GM19193 (cell line): ENCODE data around the gene RAB11FIP4.

Source experiments
- POLR2A ChIP-seq: IDR thresholded peaks from 4 replicates; pipeline ENCODE4 v1.6.1; 2011; ENCODE audit not compliant: insufficient read depth, insufficient read length; ENCODE audit errors: extremely low read depth

RAB11FIP4 gene

DNA sequence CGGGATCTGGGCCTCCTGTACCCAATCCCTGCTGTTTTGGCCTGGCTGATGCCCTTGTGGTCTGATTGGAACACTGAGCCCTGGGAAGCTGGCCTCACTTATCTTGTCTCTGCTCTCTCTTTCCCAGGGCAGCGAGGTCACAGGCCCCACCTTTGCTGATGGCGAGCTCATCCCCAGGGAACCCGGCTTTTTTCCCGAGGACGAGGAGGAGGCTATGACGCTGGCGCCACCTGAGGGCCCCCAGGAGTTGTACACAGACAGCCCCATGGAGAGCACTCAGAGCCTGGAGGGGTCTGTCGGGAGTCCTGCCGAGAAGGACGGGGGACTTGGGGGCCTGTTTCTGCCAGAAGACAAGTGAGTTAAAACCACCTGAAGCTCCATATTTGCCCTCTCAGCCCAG lies 126.0 kb downstream of the RAB11FIP4 start:
- TF ChIP-seq POLR2A: no peak

DNA sequence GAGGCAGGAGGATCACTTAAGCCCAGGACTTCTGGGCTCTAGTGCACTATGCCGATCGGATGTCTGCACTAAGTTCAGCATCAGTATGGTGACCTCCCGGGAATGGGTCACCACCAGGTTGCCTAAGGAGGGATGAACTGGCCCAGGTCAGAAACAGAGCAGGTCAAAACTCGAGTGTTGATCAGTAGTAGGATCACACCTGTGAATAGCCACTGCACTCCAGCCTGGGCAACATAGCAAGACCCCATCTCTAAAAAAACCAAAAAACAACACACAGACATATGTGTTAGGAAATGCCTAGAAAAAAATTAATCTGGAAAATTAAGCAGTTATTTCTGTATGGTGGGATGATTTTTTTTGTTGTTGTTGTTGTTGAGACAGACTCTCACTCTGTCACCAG lies 127.0 kb downstream of the RAB11FIP4 start:
- TF ChIP-seq POLR2A: no peak

DNA sequence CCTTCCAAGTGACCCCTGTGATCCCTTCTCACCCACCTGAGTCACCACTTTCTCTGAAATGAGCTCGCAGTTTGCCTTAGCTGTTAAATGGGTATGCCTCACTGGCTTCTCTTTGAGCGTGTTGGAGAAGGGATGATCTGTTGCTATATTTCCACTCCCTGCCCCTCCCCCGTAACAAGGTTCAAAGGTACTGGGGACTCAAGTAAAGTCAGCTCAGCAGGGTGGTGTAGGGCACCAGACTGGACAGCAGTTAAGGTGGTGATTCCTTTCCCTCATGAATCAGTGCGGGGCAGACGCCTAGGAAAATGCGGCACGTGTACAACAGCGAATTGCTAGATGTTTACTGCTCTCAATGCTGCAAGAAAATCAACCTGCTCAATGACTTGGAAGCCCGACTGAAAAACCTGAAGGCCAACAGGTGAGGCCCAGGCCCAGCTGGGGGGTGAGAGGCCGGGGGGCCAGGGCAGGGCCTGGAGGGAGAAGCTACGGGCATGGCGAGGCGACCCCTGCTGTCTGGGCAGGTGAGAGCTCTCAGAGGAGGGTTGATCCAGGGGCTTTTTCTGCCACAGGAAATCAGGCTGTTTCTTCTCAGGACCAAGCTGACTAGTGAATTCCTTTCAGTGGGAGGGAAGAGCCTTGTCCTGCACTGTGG lies 130.3 kb downstream of the RAB11FIP4 start:
- no peak for TF ChIP-seq POLR2A

DNA sequence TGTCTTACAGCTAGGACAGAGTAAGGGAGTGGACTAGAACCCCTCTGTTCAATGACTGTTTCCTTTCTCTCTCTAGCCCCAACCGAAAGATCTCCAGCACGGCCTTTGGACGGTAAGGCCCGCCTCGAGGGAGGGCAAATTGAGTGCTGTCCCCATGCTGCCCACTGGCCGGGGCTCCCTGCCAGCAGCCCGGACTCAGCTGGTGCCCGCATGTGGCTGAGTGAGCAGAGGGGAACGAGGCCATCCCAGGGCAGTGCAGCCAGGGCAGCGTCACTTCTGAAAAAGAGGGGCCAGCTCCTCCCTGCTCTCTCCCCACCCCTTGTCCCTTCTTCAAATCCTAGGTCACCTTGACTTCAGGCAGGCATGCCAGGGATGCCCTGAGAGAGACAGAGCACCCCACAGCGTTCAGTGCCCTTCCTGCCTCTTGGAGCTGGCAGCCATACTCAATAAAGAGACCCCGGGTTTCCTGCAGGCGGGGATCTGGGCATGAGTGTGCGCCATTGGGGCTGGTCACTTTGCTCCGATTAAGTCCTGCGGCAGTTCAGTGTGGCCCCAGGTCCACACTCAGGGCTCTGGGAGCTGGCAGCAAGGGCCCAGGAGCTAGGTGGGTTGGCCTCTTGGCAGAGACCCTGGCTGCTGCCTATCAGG lies 130.9 kb downstream of the RAB11FIP4 start:
- TF ChIP-seq POLR2A: no peak

DNA sequence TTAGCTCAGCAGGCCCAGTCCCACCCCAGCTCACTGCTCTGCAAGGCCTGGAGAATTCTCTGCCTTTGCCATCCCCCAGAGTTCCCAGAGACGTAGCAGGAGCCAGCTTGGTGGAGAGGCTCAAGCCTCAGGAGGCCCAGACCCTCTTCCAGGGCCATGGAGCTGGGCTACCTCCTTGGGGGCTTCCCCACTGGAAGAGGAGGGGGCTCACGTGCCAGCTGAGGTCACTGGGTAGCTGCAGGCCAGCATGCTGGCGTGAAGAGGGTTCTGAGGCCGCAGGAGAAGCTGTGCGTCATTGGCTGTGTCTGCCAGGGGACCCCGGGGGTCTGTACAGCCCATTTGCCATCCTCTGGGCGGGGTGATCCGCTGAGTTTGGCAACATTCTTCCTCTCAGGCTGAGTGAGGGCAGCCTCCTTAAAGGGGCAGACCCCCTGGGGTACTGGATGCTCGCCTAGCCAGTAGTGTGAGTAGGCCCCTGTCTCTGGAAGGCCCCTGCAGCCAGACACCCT lies 131.6 kb downstream of the RAB11FIP4 start:
- no peak for TF ChIP-seq POLR2A

DNA sequence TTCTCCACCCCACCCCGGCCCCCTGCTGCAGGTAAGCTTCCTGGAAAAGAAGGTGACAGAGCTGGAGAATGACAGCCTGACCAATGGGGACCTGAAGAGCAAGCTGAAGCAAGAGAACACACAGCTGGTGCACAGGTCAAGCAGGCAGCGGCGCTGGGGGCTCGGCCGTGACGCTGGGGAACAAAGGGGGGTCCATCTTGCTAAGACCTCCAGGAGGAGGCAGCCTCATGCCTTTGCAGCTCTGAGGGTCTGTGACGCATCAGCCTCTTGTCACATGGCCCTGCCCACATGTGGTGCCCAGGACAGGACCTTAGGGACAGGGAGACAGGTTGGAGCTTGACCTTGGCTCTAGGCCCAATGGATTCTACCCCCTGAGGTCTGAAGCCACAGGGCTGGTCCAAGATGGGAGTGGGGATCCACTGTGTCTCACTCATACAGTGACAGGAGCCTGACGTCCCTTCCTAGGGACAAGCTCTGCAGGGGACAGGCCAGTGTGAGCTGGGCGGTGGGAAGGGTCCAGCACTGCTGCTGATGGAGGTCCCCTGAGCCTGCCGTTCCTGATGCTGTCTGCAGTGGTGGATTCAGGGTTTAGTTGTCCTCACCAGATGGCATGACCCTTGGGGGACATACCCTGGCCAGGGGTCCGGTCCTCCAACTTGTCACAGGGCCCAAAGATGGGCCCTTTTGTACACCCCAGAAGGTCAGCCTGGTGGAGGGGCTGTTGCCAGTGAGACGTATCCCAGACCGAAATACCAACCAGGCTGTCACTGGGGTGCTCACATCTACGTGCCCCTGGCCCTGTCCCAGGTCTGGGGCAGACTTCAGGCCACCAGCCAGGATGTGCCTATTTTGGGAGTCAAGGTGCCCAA lies 132.6 kb downstream of the RAB11FIP4 start:
- TF ChIP-seq POLR2A: no peak

DNA sequence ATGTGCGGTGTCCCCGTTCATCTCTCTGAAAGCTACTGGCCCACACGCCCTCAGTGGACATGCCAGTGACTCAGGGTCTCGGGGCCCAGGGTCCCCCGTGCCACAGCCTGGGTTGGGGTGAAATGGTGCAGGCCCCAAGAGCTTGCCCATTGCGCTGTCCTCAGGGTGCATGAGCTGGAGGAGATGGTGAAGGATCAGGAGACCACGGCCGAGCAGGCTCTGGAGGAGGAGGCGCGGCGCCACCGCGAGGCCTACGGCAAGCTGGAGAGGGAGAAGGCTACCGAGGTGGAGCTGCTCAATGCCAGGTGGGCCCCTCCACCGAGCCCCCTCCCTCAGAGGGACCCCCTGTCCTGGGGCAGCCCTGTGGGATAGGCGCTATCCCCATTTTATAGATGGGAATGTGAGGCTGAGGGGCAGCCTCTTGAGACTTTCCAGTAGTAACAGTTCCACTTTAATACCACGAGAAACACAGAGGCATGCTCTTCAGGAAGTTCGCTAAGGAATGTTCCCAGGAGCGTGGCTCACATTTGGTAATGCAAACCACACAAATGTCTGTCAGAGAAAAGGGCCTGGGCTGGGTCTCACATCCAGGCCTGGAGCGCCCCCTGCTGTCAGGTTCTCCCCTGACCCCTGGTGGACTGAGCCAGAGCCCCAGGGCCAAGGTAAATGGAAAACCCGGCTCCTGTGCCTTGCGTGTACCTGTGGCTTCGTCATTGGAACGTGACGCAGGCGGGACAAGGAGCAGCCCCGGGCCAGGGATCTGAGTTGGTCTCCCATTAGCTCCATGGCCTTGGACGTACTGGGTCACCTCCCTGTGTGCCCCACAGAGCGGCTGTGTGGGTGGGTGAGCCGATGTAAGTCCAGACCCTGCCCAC lies 133.7 kb downstream of the RAB11FIP4 start:
- no peak for TF ChIP-seq POLR2A

DNA sequence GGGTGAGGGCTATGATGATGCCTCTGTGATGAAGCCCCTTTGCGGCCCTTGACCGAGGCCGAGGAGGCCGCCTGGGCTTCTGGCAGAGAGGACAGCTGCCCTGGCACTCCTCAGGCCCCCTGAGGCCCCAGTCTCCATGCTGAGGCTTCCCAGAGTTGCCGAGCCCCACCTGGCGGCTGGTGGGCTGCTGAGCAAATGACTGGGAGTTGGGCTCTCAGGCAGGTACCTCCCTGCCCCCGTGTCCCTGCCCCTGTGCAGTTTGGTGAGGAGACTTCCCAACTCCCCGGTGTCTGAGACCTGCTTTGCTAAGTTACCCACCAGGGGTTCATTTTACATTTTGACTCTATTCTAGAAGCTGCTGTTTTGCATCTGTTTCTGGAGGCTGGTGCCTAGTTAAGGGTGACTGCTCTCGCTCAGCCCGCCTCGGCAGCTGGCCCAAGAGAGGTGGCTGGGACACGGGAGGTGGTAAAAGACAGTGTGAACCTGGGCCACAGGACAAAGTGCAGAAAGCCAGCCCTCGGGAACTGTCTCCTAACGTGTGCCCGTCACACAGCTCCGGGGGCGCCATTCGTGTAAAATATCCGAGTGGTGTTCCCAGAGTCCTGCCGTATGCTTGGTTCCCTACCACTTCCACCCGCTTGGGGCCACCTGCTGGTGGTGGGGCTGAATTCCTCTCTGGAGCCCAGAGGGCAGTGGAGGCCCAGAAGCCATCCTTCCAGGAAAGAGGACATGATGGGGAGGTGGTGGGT lies 134.5 kb downstream of the RAB11FIP4 start:
- TF ChIP-seq POLR2A: no peak

DNA sequence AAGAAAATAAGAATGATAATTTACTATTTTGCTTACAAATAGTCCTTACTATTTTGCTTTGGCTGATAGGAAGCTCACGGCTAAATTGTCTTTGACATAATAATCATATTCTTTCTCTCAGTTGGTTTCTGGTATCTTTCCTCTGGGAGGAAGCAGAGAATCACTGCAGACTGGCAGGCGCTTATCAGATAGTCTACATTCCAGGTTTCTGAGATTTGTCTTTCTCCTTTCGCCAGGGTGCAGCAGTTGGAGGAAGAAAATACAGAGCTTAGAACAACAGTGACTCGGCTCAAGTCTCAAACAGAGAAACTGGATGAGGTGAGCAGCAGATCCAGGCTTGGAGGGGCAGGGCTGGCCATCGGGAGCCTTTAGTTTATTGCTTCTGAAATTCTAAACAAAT lies 136.1 kb downstream of the RAB11FIP4 start:
- no peak for TF ChIP-seq POLR2A

DNA sequence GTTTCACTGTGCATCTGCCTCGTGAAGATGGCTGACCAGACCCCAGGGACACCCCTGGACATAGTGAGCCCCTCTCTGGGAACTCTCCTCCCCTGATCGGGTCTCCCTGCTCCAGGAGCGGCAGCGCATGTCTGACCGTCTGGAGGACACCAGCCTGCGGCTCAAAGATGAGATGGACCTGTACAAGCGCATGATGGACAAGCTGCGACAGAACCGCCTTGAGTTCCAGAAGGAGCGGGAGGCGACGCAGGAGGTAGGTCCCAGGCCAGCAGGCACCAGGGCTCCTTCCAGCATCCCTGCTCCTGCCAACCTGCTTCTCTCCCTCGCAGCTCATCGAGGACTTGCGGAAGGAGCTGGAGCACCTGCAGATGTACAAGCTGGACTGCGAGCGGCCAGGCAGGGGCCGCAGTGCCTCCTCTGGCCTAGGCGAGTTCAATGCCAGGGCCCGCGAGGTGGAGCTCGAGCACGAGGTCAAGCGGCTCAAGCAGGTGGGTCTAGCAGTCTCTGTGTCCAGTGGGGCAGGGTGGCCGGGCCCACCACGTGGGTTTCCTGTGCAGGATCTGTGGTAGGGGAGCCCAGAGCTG lies 136.9 kb downstream of the RAB11FIP4 start:
- TF ChIP-seq POLR2A: no peak

DNA sequence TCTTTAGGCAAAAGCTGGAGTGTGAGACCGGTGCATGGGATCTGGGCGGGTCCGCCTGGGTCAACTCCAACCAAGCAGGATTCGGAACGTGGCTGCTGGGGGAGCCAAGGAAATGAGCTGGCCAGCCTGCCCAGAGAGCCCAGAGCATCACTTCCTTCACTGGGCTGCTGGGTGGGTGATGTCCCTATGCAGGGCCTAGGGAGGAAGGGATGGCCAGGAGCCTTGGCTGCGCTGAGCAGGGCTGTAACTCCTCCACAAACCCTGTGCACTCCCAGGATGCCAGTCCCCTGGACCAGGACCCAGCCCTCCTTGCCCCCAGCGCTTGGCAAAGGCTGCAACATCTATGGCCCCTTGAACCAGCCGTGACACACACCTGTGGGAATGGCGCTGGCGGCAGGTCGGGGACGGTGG lies 138.4 kb downstream of the RAB11FIP4 start:
- TF ChIP-seq POLR2A: no peak

DNA sequence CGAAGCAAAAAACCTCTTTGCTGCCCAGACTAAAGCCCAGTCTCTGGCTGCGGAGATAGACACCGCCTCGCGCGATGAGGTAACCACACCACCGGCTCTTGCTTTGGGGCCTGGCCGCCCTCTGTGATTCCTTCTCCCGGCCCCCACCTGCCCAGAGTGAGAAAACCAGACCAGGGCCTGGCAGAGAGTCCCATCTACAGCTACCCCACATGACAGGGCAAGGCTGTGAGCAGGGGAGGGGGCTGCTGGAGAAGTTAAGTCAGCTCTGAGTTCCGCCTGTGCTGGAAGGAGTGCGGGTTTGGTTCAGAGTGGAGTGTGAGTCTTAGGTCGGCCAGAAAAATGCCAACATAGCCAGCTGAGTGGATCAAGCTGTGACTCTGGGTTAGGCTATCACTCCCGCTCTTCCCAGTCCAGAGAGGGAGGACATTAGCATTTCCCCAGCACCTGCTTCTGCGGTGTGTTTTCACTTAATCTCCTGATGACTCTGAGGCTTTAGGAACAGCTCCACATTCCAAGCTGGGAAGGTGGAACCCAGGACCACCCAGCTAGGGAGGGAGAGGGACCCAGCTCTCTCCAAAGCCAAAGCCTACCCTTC lies 139.0 kb downstream of the RAB11FIP4 start:
- TF ChIP-seq POLR2A: no peak

DNA sequence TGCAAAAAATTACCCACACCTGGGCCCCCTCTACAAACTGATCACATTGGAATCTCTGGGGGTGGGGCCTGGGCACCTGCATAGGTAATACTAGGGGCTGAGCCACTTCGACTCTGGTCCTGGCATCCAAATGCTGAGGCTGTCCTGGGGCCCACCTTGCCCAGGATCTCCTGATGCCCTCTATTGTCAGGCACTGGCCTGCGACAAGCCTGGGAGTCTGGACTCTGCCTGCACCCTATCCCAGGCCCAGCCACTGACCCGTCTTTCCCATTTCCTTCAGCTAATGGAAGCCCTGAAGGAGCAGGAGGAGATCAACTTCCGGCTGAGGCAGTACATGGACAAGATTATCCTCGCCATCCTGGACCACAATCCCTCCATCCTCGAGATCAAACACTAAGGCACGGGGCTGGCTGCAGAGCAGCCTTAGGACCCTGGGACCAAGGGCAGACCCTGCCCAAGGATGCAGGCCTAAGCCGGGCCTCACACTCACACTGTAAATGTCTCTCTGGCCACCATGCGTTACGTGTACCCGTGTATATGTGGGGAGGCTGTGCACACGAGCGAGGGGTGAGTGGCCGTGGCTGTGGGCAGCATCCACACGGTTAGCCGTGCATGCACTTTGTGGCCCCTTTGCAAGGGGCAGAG lies 140.0 kb downstream of the RAB11FIP4 start:
- no peak for TF ChIP-seq POLR2A
